Activated CD8-positive, alpha-beta memory T cell treated with anti-CD3 and anti-CD28 coated beads, Interleukin-2, amount 10 ng/mL, durations not matched to agents 7 days and 5 days (primary cell): ENCODE results near the gene TAS1R3. TPM values are rescaled to one million over a fixed set of nuclear protein-coding genes. Genes with fewer than 3 reads are reported as not detected.
"Not testable (repeated sequence)": the region's sequence is repeated elsewhere in the genome, so short reads cannot be mapped to it uniquely, and the experiment has no call there.

Experiments
- ATAC-seq: fragments of 150-1000 bp; cut with Tn5 transposase; one replicate; pipeline ENCODE4 v1.10.0; 2021; ENCODE audit warnings: moderate library complexity
- CTCF ChIA-PET: fragments of 350-600 bp; sonication (Branson Sonifier 250); formaldehyde crosslinking; loops from one replicate; lab custom pipeline; 2021; ENCODE audit warnings: antibody characterized with exemption; lab: Charles Lee
- DNase-seq: peaks from one replicate; pipeline ENCODE4 v3.0.0-alpha.2; 2020
- H3K27ac Mint-ChIP-seq: one replicate; pipeline ENCODE4 v1.8.0; 2021; ENCODE audit warnings: mild to moderate bottlenecking, mixed read lengths
- H3K27me3 Mint-ChIP-seq: one replicate; pipeline ENCODE4 v1.8.0; 2021; ENCODE audit warnings: mixed read lengths
- H3K36me3 Mint-ChIP-seq: one replicate; pipeline ENCODE4 v1.8.0; 2021; ENCODE audit warnings: mild to moderate bottlenecking, mixed read lengths
- H3K4me1 Mint-ChIP-seq: one replicate; pipeline ENCODE4 v1.8.0; 2021; ENCODE audit warnings: mixed read lengths
- H3K4me3 Mint-ChIP-seq: one replicate; pipeline ENCODE4 v1.8.0; 2021; ENCODE audit warnings: mild to moderate bottlenecking, moderate library complexity, mixed read lengths
- H3K9me3 Mint-ChIP-seq: one replicate; pipeline ENCODE4 v1.8.0; 2022; ENCODE audit warnings: low read depth, mixed read lengths
- total RNA-seq, 2 experiments: library from RNA; stranded (reverse); gene quantifications; one replicate each; pipeline ENCODE4 v1.2.3, GENCODE V29; 2021

The TAS1R3 gene
- total RNA-seq, 2 experiments from 2014 or later: 0.77 to 0.82 TPM

GRCh38 chr1:1308756-1309250, 22.3 kb upstream of the TAS1R3 start:
- peak overlapping the region; percentile 77 for H3K4me3 Mint-ChIP-seq
- ATAC-seq (no peak), DNase-seq (no peak)
- no peaks in the 10 kb centered on the region for H3K27me3 Mint-ChIP-seq
- CTCF ChIA-PET: interaction anchor here (1.0 kb wide), 1 partner anchor 11 kb away, joined by 3 read pairs; no protein-coding TSS in a partner anchor
- H3K27ac Mint-ChIP-seq: peak overlapping the region; percentile 74
- peaks cover 24% of the 10 kb centered on the region for H3K4me1 Mint-ChIP-seq
- no peaks in the 10 kb centered on the region for H3K9me3 Mint-ChIP-seq
- peaks cover 5% of the 10 kb centered on the region for H3K36me3 Mint-ChIP-seq

GRCh38 chr1:1309251-1310108, 21.6 kb upstream of the TAS1R3 start:
- DNase-seq: peak; percentile 53
- H3K4me3 Mint-ChIP-seq: peak overlapping the region; percentile 77
- CTCF ChIA-PET: interaction anchor here (0.9 to 1.0 kb wide), 2 partner anchors 10 to 62 kb away, joined by 3 read pairs; no protein-coding TSS in a partner anchor
- no peaks in the 10 kb centered on the region for H3K27me3 Mint-ChIP-seq
- no peaks in the 10 kb centered on the region for H3K9me3 Mint-ChIP-seq
- no peak for ATAC-seq
- H3K27ac Mint-ChIP-seq: peak overlapping the region; percentile 19
- peaks cover 23% of the 10 kb centered on the region for H3K4me1 Mint-ChIP-seq
- H3K36me3 Mint-ChIP-seq: peaks cover 6% of the 10 kb centered on the region

- CTCF ChIA-PET: interaction anchor here (0.9 kb wide), 1 partner anchor 61 kb away, joined by 3 read pairs; no protein-coding TSS in a partner anchor
- DNase-seq: no peak
- H3K36me3 Mint-ChIP-seq: peaks cover 6% of the 10 kb centered on the region
- peaks cover 21% of the 10 kb centered on the region for H3K4me1 Mint-ChIP-seq
- peak overlapping the region; percentile 77 for H3K4me3 Mint-ChIP-seq
- H3K27me3 Mint-ChIP-seq: no peaks in the 10 kb centered on the region
- H3K9me3 Mint-ChIP-seq: no peaks in the 10 kb centered on the region
- no peak for ATAC-seq
- no peak overlapping the region for H3K27ac Mint-ChIP-seq
Measured at GRCh38 chr1:1310109-1310385, 21.0 kb upstream of the TAS1R3 start.

- Mint-ChIP-seq H3K9me3 (no peaks in the 10 kb centered on the region), H3K27me3 (no peaks in the 10 kb centered on the region), H3K36me3 (peaks cover 6% of the 10 kb centered on the region), H3K4me1 (peaks cover 19% of the 10 kb centered on the region), H3K4me3 (no peak overlapping the region), H3K27ac (no peak overlapping the region)
- ATAC-seq (no peak), DNase-seq (no peak)
- CTCF ChIA-PET: no interaction called here
Measured at GRCh38 chr1:1310476-1311053, 20.5 kb upstream of the TAS1R3 start.

GRCh38 chr1:1311107-1312104, 19.7 kb upstream of the TAS1R3 start:
- Mint-ChIP-seq H3K36me3 (peaks cover 8% of the 10 kb centered on the region), H3K27ac (no peak overlapping the region), H3K4me3 (no peak overlapping the region), H3K27me3 (no peaks in the 10 kb centered on the region), H3K9me3 (no peaks in the 10 kb centered on the region), H3K4me1 (peaks cover 12% of the 10 kb centered on the region)
- CTCF ChIA-PET: no interaction called here
- ATAC-seq: no peak
- DNase-seq: no peak

- peaks cover 12% of the 10 kb centered on the region for H3K36me3 Mint-ChIP-seq
- no peaks in the 10 kb centered on the region for H3K27me3 Mint-ChIP-seq
- no peak for DNase-seq
- H3K4me1 Mint-ChIP-seq: peaks cover 4% of the 10 kb centered on the region
- no peak for ATAC-seq
- CTCF ChIA-PET: interaction anchor here (1.0 kb wide), 1 partner anchor 13 kb away, joined by 3 read pairs; no protein-coding TSS in a partner anchor
- no peak overlapping the region for H3K4me3 Mint-ChIP-seq
- no peaks in the 10 kb centered on the region for H3K9me3 Mint-ChIP-seq
- H3K27ac Mint-ChIP-seq: no peak overlapping the region
Measured at GRCh38 chr1:1312450-1313314, 18.4 kb upstream of the TAS1R3 start.

- no peak overlapping the region for H3K4me3 Mint-ChIP-seq
- no peaks in the 10 kb centered on the region for H3K27me3 Mint-ChIP-seq
- peaks cover 4% of the 10 kb centered on the region for H3K4me1 Mint-ChIP-seq
- CTCF ChIA-PET: interaction anchor here (1.0 kb wide), 1 partner anchor 14 kb away, joined by 3 read pairs; no protein-coding TSS in a partner anchor
- peaks cover 14% of the 10 kb centered on the region for H3K36me3 Mint-ChIP-seq
- H3K27ac Mint-ChIP-seq: no peak overlapping the region
- ATAC-seq: no peak
- no peak for DNase-seq
- H3K9me3 Mint-ChIP-seq: no peaks in the 10 kb centered on the region
Measured at GRCh38 chr1:1313500-1314236, 17.4 kb upstream of the TAS1R3 start.

GRCh38 chr1:1314237-1314586, 16.9 kb upstream of the TAS1R3 start:
- Mint-ChIP-seq H3K36me3 (peaks cover 16% of the 10 kb centered on the region), H3K27me3 (no peaks in the 10 kb centered on the region), H3K4me1 (peaks cover 4% of the 10 kb centered on the region), H3K27ac (no peak overlapping the region), H3K4me3 (no peak overlapping the region), H3K9me3 (no peaks in the 10 kb centered on the region)
- DNase-seq (no peak), ATAC-seq (no peak)
- CTCF ChIA-PET: no interaction called here

GRCh38 chr1:1314678-1315335, 16.3 kb upstream of the TAS1R3 start:
- CTCF ChIA-PET: no interaction called here

GRCh38 chr1:1315435-1315954, 15.6 kb upstream of the TAS1R3 start:
- Mint-ChIP-seq H3K4me1 (peaks cover 4% of the 10 kb centered on the region), H3K9me3 (no peaks in the 10 kb centered on the region), H3K36me3 (peaks cover 16% of the 10 kb centered on the region), H3K27me3 (no peaks in the 10 kb centered on the region), H3K4me3 (no peak overlapping the region), H3K27ac (no peak overlapping the region)
- DNase-seq (no peak), ATAC-seq (no peak)
- CTCF ChIA-PET: no interaction called here

More at GRCh38 chr1:1314678-1315335, 16.3 kb upstream of the TAS1R3 start:
- Mint-ChIP-seq H3K27me3 (no peaks in the 10 kb centered on the region), H3K9me3 (no peaks in the 10 kb centered on the region), H3K36me3 (peaks cover 16% of the 10 kb centered on the region), H3K4me1 (peaks cover 3% of the 10 kb centered on the region), H3K4me3 (no peak overlapping the region), H3K27ac (no peak overlapping the region)
- ATAC-seq: no peak
- no peak for DNase-seq

- ATAC-seq, H3K4me3 Mint-ChIP-seq, H3K9me3 Mint-ChIP-seq, CTCF ChIA-PET, H3K27me3 Mint-ChIP-seq, H3K27ac Mint-ChIP-seq, H3K4me1 Mint-ChIP-seq, DNase-seq: not testable (repeated sequence)
- H3K36me3 Mint-ChIP-seq: peaks cover 16% of the 10 kb centered on the region
Measured at GRCh38 chr1:1316199-1316598, 14.9 kb upstream of the TAS1R3 start.
